GM12875 (cell line): ENCODE measurements around the gene ERGIC1.
"Not testable (repeated sequence)": the region's sequence is repeated elsewhere in the genome, so short reads cannot be mapped to it uniquely, and the experiment has no call there.

Experiments
- H3K4me3 ChIP-seq: one replicate; pipeline ENCODE4 v1.5.1; 2011; ENCODE audit warnings: low read depth, low read length, control low read depth
- TF ChIP-seq, protein P1 (sequence below): IDR thresholded peaks from 2 replicates; pipeline ENCODE4 v1.5.1; 2011; ENCODE audit warnings: low read depth, mild to moderate bottlenecking, control low read depth, inconsistent platforms, low read length, moderate library complexity, borderline replicate concordance; ENCODE audit not compliant: insufficient read depth

The ERGIC1 gene

DNA sequence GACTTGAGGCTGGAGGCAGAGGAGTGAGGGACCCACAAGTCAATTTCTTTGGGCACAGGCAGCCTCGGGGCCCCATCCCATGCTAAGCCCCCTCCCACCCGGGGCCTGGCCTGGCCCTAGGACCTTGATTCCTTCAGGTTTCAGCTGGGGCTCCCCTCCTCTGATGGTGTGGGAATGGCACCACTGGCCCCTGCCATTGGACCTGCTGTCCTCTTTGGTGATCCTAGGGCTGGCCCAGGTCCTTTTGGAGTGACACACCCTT, 10.5 kb downstream of the ERGIC1 start:
- H3K4me3 ChIP-seq: no peak overlapping the region
- TF ChIP-seq, protein P1, sequence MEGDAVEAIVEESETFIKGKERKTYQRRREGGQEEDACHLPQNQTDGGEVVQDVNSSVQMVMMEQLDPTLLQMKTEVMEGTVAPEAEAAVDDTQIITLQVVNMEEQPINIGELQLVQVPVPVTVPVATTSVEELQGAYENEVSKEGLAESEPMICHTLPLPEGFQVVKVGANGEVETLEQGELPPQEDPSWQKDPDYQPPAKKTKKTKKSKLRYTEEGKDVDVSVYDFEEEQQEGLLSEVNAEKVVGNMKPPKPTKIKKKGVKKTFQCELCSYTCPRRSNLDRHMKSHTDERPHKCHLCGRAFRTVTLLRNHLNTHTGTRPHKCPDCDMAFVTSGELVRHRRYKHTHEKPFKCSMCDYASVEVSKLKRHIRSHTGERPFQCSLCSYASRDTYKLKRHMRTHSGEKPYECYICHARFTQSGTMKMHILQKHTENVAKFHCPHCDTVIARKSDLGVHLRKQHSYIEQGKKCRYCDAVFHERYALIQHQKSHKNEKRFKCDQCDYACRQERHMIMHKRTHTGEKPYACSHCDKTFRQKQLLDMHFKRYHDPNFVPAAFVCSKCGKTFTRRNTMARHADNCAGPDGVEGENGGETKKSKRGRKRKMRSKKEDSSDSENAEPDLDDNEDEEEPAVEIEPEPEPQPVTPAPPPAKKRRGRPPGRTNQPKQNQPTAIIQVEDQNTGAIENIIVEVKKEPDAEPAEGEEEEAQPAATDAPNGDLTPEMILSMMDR: no peak

- TF ChIP-seq, protein P1: no peak
- H3K4me3 ChIP-seq: no peak overlapping the region
Measured at GRCh38 chr5:172845154-172845553, 11.1 kb downstream of the ERGIC1 start.

GRCh38 chr5:172845576-172845975, 11.5 kb downstream of the ERGIC1 start:
- no peak overlapping the region for H3K4me3 ChIP-seq
- TF ChIP-seq, protein P1: no peak

- H3K4me3 ChIP-seq: no peak overlapping the region
- TF ChIP-seq, protein P1: no peak
Measured at GRCh38 chr5:172846249-172846648, 12.2 kb downstream of the ERGIC1 start.

DNA sequence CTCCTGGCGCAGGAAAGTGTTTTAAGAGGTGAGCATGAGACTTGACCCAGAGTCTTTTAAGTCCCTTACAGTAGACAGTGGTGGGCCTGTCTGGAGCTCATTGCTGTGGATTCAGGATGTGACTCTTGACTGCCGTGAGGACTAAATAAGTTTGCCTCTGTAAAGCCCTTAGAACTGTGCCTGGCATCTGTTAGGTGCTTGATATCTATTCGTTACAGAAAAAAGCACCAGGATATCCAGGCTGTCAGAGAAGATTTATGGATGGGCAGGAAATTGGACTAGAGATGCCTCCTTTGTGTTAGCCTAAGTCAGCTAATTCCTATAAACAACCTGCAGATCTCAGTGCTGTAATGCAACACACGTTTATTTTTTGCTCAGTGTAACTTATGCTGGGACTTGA, 12.6 kb downstream of the ERGIC1 start:
- no peak overlapping the region for H3K4me3 ChIP-seq
- TF ChIP-seq, protein P1: no peak

- H3K4me3 ChIP-seq: not testable (repeated sequence)
Measured at GRCh38 chr5:172847584-172847983, 13.5 kb downstream of the ERGIC1 start.

GRCh38 chr5:172848419-172848818, 14.4 kb downstream of the ERGIC1 start:
- H3K4me3 ChIP-seq: no peak overlapping the region
- TF ChIP-seq, protein P1: no peak

GRCh38 chr5:172849606-172850453, 15.8 kb downstream of the ERGIC1 start:
- H3K4me3 ChIP-seq: no peak overlapping the region
- TF ChIP-seq, protein P1: no peak
